ENCODE data around the gene PRRT1.

PRRT1 gene

GRCh38 chr6:32173051-32173727 lies 21.4 kb upstream of the PRRT1 start:
- no peak for DNase-seq

- DNase-seq, result no peak
Measured at GRCh38 chr6:32171234-32171633, 19.5 kb upstream of the PRRT1 start.

GRCh38 chr6:32170294-32170693 lies 18.6 kb upstream of the PRRT1 start:
- DNase-seq, result no peak

- no peak for DNase-seq
Measured at GRCh38 chr6:32168807-32169591, 17.3 kb upstream of the PRRT1 start.

GRCh38 chr6:32168350-32168749 lies 16.6 kb upstream of the PRRT1 start:
- DNase-seq, result no peak

GRCh38 chr6:32167761-32168262 lies 16.1 kb upstream of the PRRT1 start:
- DNase-seq, result no peak

- no peak for DNase-seq
Measured at GRCh38 chr6:32167154-32167760, 15.5 kb upstream of the PRRT1 start.

GRCh38 chr6:32166411-32167061 lies 14.8 kb upstream of the PRRT1 start:
- DNase-seq, result no peak

- DNase-seq, result no peak
Measured at GRCh38 chr6:32164295-32164694, 12.6 kb upstream of the PRRT1 start, which contains the start of gene EGFL8. EGFL8 (plus strand) TSS chr6:32164595; CDS start chr6:32166166, 1,571 bp downstream.

GRCh38 chr6:32163559-32164258 lies 12.0 kb upstream of the PRRT1 start:
- DNase-seq, result no peak

- no peak for DNase-seq
Measured at GRCh38 chr6:32158052-32158451, 6.3 kb upstream of the PRRT1 start.

- no peak for DNase-seq
Measured at GRCh38 chr6:32156891-32157290, 5.2 kb upstream of the PRRT1 start.

- peak; percentile 74 to 77 for DNase-seq
Measured at GRCh38 chr6:32154514-32155161, 2.9 kb upstream of the PRRT1 start.

- peak; percentile 87 for DNase-seq
Measured at GRCh38 chr6:32153564-32154513, 2.1 kb upstream of the PRRT1 start, which contains the start of gene PPT2. PPT2 (plus strand) TSS chr6:32154141; CDS start chr6:32154595, 454 bp downstream.

- peak in 1 of 2 experiments; percentile 43 for DNase-seq
Measured at GRCh38 chr6:32152769-32153563, 1.2 kb upstream of the PRRT1 start.

- no peak for DNase-seq
Measured at GRCh38 chr6:32151181-32151862, 417 bp downstream of the PRRT1 start.

- no peak for DNase-seq
Measured at GRCh38 chr6:32149932-32150870, 1.5 kb downstream of the PRRT1 start.
